Measurements from ENCODE around the gene ANKRD28.
"Not testable (repeated sequence)": the region's sequence is repeated elsewhere in the genome, so short reads cannot be mapped to it uniquely, and the experiment has no call there.

The ANKRD28 gene

DNA sequence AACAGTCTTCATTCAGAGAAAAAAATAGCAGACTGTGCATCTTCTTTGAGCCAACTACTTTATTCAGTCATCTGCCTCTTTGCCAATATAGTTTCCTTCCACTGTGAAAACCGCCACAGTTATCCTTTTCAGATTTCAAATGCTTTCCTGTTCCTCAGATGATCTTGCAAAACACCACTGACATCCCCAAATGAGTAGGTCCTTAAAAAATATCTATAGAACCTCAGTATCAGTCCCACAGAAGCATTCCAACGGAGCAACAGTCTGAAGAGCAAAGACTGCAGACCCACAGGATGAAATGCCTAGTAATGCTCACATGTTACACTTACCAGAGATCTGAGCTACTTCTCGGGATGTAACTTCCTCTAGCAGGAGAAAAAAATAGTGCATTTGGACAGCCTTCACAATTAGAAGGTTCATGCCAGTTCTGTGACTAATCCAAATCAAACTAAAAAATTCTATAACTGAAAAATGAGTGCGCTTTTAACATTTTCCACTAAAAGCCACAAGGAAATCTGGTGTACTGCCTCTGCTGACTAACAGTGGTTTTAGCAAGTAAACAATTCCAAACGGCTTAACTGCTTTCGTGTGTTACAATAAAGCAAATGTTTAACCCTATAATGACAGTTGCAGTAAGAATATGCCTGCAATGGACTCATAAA is at the start of gene ANKRD28:
Gene ANKRD28 (minus strand): TSS at position 338 of the 662 bp plus-strand sequence. CDS start 1,458 bp downstream, outside the sequence.
- Histone ChIP-seq H3K4me1 (ENCODE audit: control insufficient read depth, insufficient read depth, low read length) (peaks cover 40% of the 10 kb centered on the region), H3K27me3 (replicated peaks; ENCODE audit: control insufficient read depth, insufficient read depth, low read length) (no peaks in the 10 kb centered on the region), H3K9me3 (ENCODE audit: control insufficient read depth, low read length) (no peaks in the 10 kb centered on the region), H3K4me3 (ENCODE audit: low read length) (peak within 1 kb of the TSS; percentile 88), H3K36me3 (ENCODE audit: control insufficient read depth, insufficient read depth, low read length, severe bottlenecking) (peaks cover 9% of the 10 kb centered on the region), H3K9ac (ENCODE audit: low read length) (peak within 1 kb of the TSS; percentile 97)
- DNase-seq (ENCODE audit: low read depth), result peak; percentile 94

DNA sequence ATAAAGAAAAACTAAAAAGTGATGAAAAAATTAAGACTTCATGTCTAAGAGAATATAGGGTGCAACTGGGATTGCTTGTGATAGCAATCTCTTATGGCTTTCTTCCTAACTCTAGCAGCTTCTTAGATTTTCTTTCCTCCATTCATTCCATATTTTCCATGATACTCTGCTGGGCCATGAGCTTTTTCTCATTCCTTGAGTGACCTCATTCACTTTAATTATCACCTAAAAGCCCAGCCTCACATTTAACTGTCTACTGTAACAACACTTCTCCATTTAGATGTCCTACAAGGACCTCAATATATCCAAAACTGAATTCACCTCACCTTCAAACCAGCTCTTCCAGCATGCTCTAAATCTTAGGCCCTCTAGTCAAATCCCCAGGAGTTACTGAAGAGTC is 49.5 kb upstream of the ANKRD28 start:
- Histone ChIP-seq H3K9ac (ENCODE audit: low read length) (no peak overlapping the region), H3K36me3 (ENCODE audit: control insufficient read depth, insufficient read depth, low read length, severe bottlenecking) (no peaks in the 10 kb centered on the region), H3K4me3 (ENCODE audit: low read length) (no peak overlapping the region), H3K9me3 (ENCODE audit: control insufficient read depth, low read length) (no peaks in the 10 kb centered on the region), H3K4me1 (ENCODE audit: control insufficient read depth, insufficient read depth, low read length) (no peaks in the 10 kb centered on the region), H3K27me3 (replicated peaks; ENCODE audit: control insufficient read depth, insufficient read depth, low read length) (no peaks in the 10 kb centered on the region)
- no peak for DNase-seq (ENCODE audit: low read depth)

DNA sequence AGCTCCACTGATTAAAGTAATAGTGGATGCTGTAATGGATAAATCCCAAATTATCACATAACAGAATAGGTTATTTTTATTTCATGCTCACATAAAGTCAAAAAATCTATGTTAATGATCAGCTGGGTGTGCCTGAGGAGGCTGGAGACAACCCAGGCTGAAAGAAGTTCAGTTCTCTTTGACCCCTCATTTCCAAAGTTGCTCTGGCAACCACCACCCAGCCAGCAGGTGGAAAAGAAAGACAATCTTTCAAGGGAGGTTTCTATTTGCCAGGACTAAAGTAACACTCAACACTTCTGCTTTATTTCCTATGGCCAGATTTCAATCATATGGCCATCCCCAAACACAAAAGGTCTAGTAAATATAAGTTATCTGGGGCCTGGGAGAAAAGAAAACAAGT is 48.8 kb upstream of the ANKRD28 start:
- Histone ChIP-seq H3K27me3 (replicated peaks; ENCODE audit: control insufficient read depth, insufficient read depth, low read length) (no peaks in the 10 kb centered on the region), H3K36me3 (ENCODE audit: control insufficient read depth, insufficient read depth, low read length, severe bottlenecking) (no peaks in the 10 kb centered on the region), H3K9ac (ENCODE audit: low read length) (no peak overlapping the region), H3K4me1 (ENCODE audit: control insufficient read depth, insufficient read depth, low read length) (no peaks in the 10 kb centered on the region), H3K9me3 (ENCODE audit: control insufficient read depth, low read length) (no peaks in the 10 kb centered on the region), H3K4me3 (ENCODE audit: low read length) (no peak overlapping the region)
- no peak for DNase-seq (ENCODE audit: low read depth)

DNA sequence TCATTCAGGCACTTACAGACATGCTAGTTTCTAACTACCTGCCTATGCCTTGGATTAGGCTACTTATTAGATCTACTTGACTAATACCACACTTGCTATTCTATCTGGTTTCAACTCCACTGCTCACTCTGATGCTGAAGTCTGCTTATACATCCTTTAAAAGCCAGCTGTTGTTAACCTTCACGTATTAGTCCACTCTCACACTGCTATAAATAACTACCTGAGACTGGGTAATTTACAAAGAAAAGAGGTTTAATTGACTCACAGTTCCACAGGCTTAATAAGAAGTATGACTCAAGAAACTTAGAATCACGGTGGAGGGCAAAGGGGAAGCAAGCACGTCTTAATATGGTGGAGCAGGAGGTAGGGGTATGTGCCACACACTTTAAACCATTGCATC is 47.7 kb upstream of the ANKRD28 start:
- Histone ChIP-seq H3K4me1 (ENCODE audit: control insufficient read depth, insufficient read depth, low read length) (no peaks in the 10 kb centered on the region), H3K27me3 (replicated peaks; ENCODE audit: control insufficient read depth, insufficient read depth, low read length) (no peaks in the 10 kb centered on the region), H3K4me3 (ENCODE audit: low read length) (no peak overlapping the region), H3K9me3 (ENCODE audit: control insufficient read depth, low read length) (no peaks in the 10 kb centered on the region), H3K9ac (ENCODE audit: low read length) (no peak overlapping the region), H3K36me3 (ENCODE audit: control insufficient read depth, insufficient read depth, low read length, severe bottlenecking) (no peaks in the 10 kb centered on the region)
- no peak for DNase-seq (ENCODE audit: low read depth)

DNA sequence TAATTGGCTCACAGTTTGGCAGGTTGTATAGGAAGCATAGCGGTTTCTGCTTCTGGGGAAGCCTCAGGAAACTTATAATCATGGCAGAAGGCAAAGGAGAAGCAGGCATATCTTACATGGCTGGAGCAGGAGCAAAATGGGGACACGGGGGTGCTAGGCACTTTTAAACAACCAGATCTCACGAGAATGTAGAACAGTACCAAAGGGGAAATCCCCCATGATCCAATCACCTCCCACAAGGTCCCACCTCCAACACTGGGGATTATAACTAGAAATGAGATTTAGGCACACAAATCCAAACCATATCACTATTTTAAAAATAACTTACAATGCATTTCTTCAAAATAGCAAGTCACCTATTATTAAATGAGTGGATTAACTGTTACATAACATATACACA is 47.1 kb upstream of the ANKRD28 start:
- no peak overlapping the region for H3K4me3 ChIP-seq (ENCODE audit: low read length)

DNA sequence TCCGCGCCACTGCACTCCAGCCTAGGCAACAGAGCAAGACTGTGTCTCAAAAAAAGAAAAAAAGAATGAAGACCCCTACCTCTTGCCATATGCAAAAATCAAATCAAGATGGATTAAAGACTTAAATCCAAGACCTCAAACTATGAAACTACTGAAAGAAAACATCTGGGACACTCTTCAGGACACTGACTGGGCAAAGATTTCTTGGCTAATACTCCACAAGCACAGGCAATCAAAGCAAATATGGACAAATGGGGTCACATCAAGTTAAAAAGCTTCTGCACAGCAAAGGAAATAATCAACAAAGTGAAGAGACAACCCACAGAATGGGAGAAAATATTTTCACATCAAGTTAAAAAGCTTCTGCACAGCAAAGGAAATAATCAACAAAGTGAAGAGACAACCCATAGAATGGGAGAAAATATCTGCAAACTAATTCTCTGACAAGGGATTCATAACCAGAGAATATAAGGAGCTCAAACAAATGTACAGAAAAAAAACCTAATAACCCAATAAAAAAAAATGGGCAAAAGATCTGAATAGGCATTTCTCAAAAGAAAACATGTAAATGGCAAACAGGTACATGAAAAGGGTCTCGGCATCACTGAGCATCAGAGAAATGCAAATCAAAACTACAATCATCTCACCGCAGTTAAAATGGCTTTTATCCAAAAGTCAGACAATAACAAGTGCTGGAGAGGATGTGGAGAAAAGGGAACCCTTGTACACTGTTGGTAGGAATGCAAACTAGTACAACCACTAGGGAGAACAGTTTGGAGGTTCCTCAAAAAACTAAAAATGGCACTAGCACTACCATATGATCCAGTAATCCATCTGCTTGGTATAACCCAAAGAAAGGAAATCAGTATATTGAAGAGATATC is 43.6 kb upstream of the ANKRD28 start:
- DNase-seq (ENCODE audit: low read depth); H3K9me3 ChIP-seq (ENCODE audit: control insufficient read depth, low read length); H3K9ac ChIP-seq (ENCODE audit: low read length); H3K4me1 ChIP-seq (ENCODE audit: control insufficient read depth, insufficient read depth, low read length); H3K4me3 ChIP-seq (ENCODE audit: low read length); H3K27me3 ChIP-seq (replicated peaks; ENCODE audit: control insufficient read depth, insufficient read depth, low read length); H3K36me3 ChIP-seq (ENCODE audit: control insufficient read depth, insufficient read depth, low read length, severe bottlenecking): not testable (repeated sequence)

More for the DNA sequence above, 47.1 kb upstream of the ANKRD28 start:
- Histone ChIP-seq H3K4me1 (ENCODE audit: control insufficient read depth, insufficient read depth, low read length) (no peaks in the 10 kb centered on the region), H3K9ac (ENCODE audit: low read length) (no peak overlapping the region), H3K27me3 (replicated peaks; ENCODE audit: control insufficient read depth, insufficient read depth, low read length) (no peaks in the 10 kb centered on the region), H3K9me3 (ENCODE audit: control insufficient read depth, low read length) (no peaks in the 10 kb centered on the region), H3K36me3 (ENCODE audit: control insufficient read depth, insufficient read depth, low read length, severe bottlenecking) (no peaks in the 10 kb centered on the region)
- DNase-seq (ENCODE audit: low read depth), result no peak

DNA sequence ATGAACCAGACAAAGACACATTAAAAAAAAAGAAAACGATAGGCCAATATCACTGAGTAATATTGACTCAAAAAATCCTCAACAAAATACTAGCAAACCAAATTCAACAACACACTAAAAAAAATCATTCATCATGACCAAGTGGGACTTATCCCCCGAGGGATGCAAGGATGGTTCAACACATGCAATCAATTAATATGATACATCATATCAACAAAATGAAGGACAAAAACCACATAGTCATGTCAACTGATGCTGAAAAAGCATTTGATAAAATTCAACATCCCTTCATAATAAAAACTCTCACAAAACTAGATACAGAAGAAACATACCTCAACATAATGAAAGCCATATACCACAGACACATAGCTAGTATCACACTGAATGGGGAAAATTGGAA is 41.8 kb upstream of the ANKRD28 start:
- H3K4me1 ChIP-seq (ENCODE audit: control insufficient read depth, insufficient read depth, low read length), result no peaks in the 10 kb centered on the region
- DNase-seq (ENCODE audit: low read depth), result no peak
- no peaks in the 10 kb centered on the region for H3K36me3 ChIP-seq (ENCODE audit: control insufficient read depth, insufficient read depth, low read length, severe bottlenecking)
- H3K4me3 ChIP-seq (ENCODE audit: low read length), result no peak overlapping the region
- no peaks in the 10 kb centered on the region for H3K27me3 ChIP-seq (replicated peaks; ENCODE audit: control insufficient read depth, insufficient read depth, low read length)
- H3K9me3 ChIP-seq (ENCODE audit: control insufficient read depth, low read length), result no peaks in the 10 kb centered on the region
- H3K9ac ChIP-seq (ENCODE audit: low read length), result no peak overlapping the region

DNA sequence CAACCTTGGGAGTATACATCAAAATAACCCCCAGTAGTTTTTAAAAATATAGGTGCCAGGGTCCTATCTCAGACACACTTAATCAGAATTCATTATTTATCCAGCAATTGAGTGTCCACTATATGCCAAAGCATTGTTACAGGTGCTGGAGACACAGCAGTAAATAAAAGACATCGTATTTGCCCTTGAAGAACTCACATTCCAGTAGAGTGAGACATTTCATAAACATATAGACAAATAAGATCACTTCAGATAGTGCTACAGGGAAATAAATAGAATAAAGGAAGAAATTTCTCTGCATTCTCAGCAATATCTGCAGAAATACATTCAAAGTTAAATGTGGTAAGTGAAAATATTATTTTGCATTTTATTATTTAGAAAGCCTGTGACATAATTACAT is 34.1 kb upstream of the ANKRD28 start:
- no peaks in the 10 kb centered on the region for H3K27me3 ChIP-seq (replicated peaks; ENCODE audit: control insufficient read depth, insufficient read depth, low read length)

DNA sequence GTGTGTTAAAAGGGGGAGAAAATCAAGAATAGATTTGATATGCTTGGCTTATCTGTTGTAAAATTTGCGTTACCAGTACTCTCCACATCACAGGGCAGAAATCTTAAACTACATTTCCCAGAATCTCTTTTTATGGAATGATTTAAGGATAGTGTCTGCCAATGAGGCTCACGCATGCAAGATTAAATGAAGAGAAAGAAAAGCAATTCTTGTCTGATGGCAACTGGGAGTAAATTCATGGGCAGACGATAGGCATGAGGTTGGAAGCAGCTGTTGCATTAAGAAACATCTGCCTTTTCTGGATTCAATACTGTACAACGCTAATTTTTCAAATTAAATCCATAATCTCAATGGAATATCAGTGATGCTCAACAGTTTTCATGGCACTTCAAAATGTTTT is 27.2 kb upstream of the ANKRD28 start:
- no peak for DNase-seq (ENCODE audit: low read depth)
- Histone ChIP-seq H3K27me3 (replicated peaks; ENCODE audit: control insufficient read depth, insufficient read depth, low read length) (no peaks in the 10 kb centered on the region), H3K9me3 (ENCODE audit: control insufficient read depth, low read length) (no peaks in the 10 kb centered on the region), H3K9ac (ENCODE audit: low read length) (no peak overlapping the region), H3K4me3 (ENCODE audit: low read length) (no peak overlapping the region), H3K36me3 (ENCODE audit: control insufficient read depth, insufficient read depth, low read length, severe bottlenecking) (no peaks in the 10 kb centered on the region), H3K4me1 (ENCODE audit: control insufficient read depth, insufficient read depth, low read length) (peaks cover 29% of the 10 kb centered on the region)

More for the DNA sequence above, 34.1 kb upstream of the ANKRD28 start:
- DNase-seq (ENCODE audit: low read depth), result no peak
- H3K4me1 ChIP-seq (ENCODE audit: control insufficient read depth, insufficient read depth, low read length), result no peaks in the 10 kb centered on the region
- no peaks in the 10 kb centered on the region for H3K9me3 ChIP-seq (ENCODE audit: control insufficient read depth, low read length)
- no peak overlapping the region for H3K9ac ChIP-seq (ENCODE audit: low read length)
- H3K36me3 ChIP-seq (ENCODE audit: control insufficient read depth, insufficient read depth, low read length, severe bottlenecking), result no peaks in the 10 kb centered on the region
- H3K4me3 ChIP-seq (ENCODE audit: low read length), result no peak overlapping the region

DNA sequence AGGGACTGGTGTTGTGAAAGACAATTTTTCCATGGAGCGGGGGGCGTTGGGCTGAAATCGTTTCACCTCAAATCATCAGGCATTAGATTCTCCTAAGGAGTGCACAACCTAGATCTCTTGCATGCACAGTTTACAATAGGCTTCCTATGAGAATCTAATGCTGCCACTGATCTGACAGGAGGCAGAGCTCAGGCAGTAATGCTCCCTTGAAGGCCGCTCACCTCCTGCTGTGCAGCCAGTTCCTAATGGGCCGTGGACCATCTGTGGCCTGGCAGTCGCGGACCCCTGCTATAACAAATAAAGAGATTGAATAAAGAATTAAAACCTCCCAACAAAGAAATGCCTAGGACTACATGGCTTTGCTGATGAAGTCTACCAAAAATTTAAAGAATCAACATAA is 25.3 kb upstream of the ANKRD28 start:
- Histone ChIP-seq H3K9ac (ENCODE audit: low read length) (no peak overlapping the region), H3K9me3 (ENCODE audit: control insufficient read depth, low read length) (no peaks in the 10 kb centered on the region), H3K36me3 (ENCODE audit: control insufficient read depth, insufficient read depth, low read length, severe bottlenecking) (no peaks in the 10 kb centered on the region), H3K4me3 (ENCODE audit: low read length) (no peak overlapping the region), H3K4me1 (ENCODE audit: control insufficient read depth, insufficient read depth, low read length) (peaks cover 38% of the 10 kb centered on the region), H3K27me3 (replicated peaks; ENCODE audit: control insufficient read depth, insufficient read depth, low read length) (no peaks in the 10 kb centered on the region)
- DNase-seq (ENCODE audit: low read depth), result no peak

DNA sequence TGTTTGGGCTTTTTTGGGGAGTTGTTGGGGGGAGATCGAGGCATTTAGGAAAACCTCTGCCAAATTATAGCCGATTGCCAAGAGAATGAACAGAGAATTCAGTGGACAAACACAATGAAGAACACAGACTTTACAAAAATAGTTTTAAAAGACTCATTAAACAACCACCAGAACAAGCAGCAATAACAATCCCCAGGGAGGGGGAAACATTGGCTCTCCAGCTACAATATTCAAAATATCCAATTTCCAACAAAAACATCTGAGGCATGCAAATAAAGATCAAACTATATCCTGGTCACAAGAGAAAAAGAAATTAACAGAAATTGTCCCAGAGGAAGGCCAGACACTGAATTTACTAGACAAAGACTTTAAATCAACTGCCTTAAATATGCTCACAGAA is 24.5 kb upstream of the ANKRD28 start:
- Histone ChIP-seq H3K9ac (ENCODE audit: low read length) (peak overlapping the region; percentile 4), H3K9me3 (ENCODE audit: control insufficient read depth, low read length) (no peaks in the 10 kb centered on the region)

More for the DNA sequence above, 24.5 kb upstream of the ANKRD28 start:
- Histone ChIP-seq H3K4me3 (ENCODE audit: low read length) (peak overlapping the region; percentile 20), H3K4me1 (ENCODE audit: control insufficient read depth, insufficient read depth, low read length) (peaks cover 38% of the 10 kb centered on the region), H3K36me3 (ENCODE audit: control insufficient read depth, insufficient read depth, low read length, severe bottlenecking) (no peaks in the 10 kb centered on the region), H3K27me3 (replicated peaks; ENCODE audit: control insufficient read depth, insufficient read depth, low read length) (no peaks in the 10 kb centered on the region)
- DNase-seq (ENCODE audit: low read depth), result peak; percentile 12
